GM12801 (cell line): ENCODE data around the gene HSPBP1.

Experiments
- CTCF ChIP-seq: IDR thresholded peaks from one replicate; pipeline ENCODE4 v1.5.1; 2011; ENCODE audit warnings: control low read depth; ENCODE audit not compliant: insufficient read length; ENCODE audit errors: extremely low read depth

HSPBP1 gene

GRCh38 chr19:55249841-55250240 is 30.1 kb downstream of the HSPBP1 start:
- no peak for TF ChIP-seq CTCF

GRCh38 chr19:55248704-55249103 is 31.2 kb downstream of the HSPBP1 start:
- TF ChIP-seq CTCF, result no peak

GRCh38 chr19:55248166-55248675 is 31.7 kb downstream of the HSPBP1 start:
- TF ChIP-seq CTCF, result no peak

- TF ChIP-seq CTCF, result no peak
Measured at GRCh38 chr19:55247621-55248099, 32.2 kb downstream of the HSPBP1 start.

GRCh38 chr19:55246462-55247451 is 33.2 kb downstream of the HSPBP1 start:
- TF ChIP-seq CTCF, result no peak

- no peak for TF ChIP-seq CTCF
Measured at GRCh38 chr19:55245236-55245904, 34.5 kb downstream of the HSPBP1 start.

GRCh38 chr19:55244004-55244680 is 35.8 kb downstream of the HSPBP1 start:
- no peak for TF ChIP-seq CTCF
